ENCODE results near the gene NAALADL2.
"Not testable (repeated sequence)": the region's sequence is repeated elsewhere in the genome, so short reads cannot be mapped to it uniquely, and the experiment has no call there.

NAALADL2 gene

GRCh38 chr3:175082631-175083030, 223.5 kb downstream of the NAALADL2 start:
- no peak for DNase-seq

DNA sequence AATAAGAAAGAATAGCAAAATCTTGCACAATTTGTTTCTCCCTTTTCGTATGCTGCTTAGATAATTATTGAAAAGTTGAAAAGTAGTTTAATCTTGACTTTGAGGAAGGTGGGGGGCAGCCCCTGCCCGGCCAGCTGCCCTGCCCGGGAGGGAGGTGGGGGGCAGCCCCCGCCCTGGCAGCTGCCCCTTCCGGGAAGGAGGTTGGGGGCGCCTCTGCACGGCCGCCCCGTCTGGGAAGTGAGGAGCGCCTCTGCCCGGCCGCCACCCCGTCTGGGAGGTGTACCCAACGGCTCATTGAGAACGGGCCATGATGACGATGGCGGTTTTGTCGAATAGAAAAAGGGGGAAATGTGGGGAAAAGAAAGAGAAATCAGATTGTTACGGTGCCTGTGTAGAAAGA, 228.0 kb downstream of the NAALADL2 start:
- DNase-seq, result not testable (repeated sequence)

DNA sequence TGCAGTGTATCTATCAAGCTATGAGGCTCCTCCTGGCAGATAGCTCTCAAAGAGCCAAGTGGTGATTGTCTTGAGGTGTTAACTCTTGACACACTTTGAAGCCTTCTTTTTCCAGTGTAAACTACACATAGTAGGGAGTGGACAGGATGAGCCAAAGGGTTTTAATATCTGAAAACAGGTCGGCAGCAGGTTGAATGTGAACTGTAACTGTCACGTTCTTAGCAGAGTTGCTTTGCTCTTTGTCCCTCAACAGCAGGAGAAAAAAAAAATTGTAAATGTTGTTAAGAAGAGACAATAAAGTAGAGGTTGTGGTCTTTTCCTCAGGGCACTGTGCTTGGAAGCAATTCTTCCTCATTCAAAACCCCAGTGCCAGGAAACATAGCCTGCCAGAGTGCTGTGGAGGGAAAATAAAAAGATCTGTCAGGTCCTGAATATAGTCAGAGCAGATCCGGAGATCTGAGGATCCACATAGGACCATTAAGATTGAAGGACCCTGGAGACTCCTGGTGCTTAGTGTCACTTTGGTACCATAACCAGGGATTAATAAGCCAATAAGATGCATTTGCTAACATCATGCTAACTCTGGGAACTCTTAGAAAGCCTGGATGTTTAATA, 229.7 kb downstream of the NAALADL2 start:
- DNase-seq, result no peak

DNA sequence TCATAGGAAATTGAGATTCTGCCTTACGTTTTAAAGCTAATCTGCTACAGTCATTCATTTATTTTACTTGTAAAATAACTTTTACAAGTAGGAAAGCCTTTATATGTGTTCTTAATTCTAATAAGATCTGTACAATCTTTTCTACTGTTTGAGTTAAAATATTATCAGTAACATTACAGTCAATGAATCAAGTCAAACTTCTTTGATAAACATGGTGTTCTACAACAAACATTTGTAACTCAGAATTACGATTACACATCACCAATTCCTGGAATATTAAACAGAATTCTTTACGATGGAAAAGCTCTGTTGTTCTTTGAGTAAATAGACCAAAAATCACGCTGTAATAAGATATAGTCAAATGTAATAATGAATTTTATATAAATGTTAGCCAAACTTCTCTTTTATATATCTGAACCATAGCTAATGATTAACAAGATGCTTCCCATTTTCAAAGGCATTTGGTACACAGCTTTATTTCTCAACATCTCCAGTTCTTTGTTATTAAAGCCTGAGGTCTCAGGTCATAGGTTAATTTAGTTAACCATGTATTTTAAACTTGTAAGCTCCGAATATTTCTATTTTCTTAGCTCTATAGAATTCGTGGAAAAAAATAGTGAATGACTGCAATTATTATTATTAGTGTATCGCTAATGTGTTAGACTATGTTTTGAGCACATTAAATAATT, 232.4 kb downstream of the NAALADL2 start:
- no peak for DNase-seq

DNA sequence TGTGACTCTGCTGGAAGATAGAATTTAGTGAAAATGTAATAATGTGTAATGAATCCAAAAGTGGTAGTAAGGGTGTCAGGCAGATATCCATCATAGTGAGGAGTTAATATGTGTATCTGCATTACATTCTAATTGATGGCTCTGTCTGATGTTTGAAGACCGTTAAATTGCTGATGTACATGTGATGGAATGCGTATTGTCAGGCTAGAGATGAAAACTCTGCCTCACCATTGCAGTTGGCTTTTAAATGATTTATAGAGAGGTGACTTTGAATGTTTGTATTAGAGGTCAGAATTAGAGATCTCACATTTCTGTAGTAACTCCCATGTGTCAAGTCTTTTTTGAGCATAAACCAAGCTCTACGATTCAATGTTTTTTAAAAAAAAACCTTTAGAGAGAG, 234.6 kb downstream of the NAALADL2 start:
- DNase-seq, result no peak

DNA sequence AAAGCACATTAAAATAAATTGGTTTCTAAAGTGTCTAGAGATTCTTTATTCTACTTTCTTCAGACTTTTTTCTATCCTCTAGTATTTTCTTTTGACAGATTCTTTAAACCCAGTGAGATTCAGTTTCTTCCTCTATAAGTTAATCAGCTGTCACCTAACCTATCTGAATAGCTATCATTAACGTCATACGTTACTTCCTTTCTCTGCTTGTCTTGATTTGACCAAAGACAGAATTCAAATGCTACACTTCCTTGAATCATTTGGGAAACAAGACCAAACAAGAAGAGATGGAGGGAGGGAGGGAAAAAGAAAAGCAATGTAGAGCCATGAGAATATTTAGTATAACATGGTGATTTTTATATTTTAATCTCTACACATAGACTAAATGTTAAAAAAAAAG, 235.2 kb downstream of the NAALADL2 start:
- no peak for DNase-seq

DNA sequence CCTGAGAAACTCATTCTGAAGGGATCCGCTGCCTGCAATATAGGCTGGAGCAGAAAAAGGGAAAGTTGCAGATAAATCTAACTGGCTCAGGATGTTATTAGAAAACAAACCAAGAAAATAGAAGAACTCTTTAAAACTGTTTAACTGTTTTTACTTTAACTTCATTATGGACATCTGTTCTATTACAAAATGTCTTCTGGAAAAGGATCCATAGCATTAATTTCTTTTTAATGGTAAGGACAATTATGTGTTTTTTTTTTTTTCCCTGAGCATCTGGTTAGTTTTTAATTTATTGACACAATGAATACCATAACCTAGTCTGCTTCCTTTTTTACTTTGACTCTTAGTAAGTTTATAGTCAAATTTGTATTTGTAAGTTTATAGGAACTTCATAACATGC, 239.5 kb downstream of the NAALADL2 start:
- DNase-seq, result no peak

DNA sequence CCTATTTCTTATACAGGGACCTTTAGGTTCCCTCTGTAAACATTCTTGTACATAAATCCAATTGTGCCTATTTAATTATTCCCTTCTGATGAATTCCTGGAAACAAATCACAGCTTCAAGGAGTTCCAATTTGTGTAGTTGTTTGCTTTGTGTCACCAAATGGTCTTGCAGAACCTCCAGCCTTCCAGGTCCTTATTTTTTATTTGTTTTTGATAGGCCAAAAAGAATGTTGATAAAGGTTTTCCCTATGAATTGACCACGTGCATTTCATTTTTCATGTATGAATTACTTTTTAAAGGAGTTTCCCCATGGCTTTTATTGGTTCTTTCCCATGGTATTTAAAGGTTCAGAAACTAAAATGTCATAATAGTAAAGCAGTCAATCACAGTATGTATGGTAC, 243.0 kb downstream of the NAALADL2 start:
- no peak for DNase-seq

DNA sequence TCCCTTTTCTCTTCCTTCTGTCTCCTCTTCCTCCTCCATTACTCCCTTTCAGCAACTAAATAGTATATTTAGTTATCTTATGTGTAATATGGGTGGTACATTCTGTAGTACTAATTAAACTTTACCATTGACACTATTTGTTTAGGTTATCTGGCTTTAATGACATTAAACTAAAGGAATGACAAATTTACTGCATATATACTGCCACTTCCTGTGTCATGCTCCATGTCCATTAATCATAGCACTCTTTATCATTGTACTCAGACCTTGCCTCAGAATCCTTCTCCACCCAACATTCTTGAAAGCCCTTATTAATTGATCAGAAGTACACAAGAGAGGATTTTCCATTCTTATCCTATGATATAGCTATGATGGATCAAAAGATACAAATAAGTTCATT, 244.2 kb downstream of the NAALADL2 start:
- no peak for DNase-seq

DNA sequence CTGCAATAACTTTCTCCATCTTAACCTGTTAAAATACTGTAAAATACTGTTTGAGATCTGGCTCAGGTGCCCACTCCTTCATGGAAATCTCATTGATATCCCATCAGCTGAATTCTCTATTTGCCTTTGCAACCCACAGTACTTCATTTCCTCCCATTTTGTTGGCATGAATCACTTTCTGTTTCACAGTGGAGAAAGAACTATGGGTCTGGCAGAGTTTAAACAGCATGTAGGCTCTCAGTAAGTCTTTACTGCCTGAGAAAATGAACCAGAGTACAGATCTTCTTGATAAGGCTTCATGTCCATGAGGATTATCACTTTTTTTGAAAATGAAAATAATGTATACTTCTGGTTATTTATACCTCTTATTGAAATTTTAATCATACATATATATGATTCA, 245.9 kb downstream of the NAALADL2 start:
- no peak for DNase-seq

DNA sequence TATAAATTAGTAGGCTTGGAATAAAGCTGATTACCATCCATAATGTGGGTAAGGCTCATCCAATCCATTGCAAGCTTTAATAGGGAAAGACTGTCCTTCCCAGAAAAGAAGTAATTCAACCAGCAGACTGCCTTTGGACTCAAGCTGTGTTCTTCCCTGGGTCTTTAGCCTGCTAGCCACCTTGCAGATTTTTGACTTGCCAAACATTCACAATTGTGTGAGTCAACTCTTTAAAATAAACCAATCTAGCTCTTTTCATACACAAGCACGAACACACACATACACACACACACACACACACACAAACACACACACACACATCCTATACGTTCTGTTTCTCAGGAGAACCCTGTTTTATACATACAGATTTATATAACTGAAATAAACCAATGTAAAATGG, 248.1 kb downstream of the NAALADL2 start:
- no peak for DNase-seq

DNA sequence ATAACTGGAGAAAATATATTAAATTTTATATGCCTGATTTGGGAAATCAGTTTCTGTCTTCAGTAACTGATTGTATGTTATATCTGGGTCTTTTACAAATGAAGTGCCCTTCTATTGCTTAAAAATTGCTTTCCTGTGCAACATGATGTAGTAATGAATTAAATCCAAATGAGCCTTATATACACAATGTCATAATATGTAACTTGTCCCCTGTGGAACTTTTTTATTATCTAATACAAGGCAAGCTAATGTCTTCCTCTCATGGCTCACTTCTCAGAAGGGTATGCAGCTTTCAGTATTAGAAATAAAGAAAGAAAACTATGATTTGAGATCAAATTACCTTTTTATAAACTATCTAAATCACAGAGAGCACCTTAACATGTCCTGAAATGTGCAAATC, 248.9 kb downstream of the NAALADL2 start:
- no peak for DNase-seq

GRCh38 chr3:175108613-175109151, 249.5 kb downstream of the NAALADL2 start:
- DNase-seq, result no peak

DNA sequence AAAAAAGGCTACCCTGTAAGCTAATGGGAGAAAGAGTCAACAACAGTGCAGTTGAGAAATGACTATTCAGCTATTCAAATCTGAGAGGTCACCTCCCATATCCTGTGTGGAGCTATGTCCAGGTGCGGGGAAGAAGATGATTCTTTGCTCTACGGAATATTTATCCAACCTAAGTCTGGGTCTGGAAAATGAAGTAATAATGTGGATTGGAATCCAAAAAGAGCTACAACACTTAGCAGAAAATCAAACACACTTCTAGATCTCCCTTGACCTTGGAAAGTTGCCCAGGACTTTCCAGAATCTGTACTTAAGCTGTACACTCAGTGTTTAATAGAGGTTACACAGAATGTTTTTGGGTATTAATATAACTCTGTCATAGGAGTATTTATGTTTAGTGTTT, 251.9 kb downstream of the NAALADL2 start:
- DNase-seq, result no peak

- DNase-seq, result no peak
Observed at GRCh38 chr3:175118382-175118941, 259.3 kb downstream of the NAALADL2 start.

DNA sequence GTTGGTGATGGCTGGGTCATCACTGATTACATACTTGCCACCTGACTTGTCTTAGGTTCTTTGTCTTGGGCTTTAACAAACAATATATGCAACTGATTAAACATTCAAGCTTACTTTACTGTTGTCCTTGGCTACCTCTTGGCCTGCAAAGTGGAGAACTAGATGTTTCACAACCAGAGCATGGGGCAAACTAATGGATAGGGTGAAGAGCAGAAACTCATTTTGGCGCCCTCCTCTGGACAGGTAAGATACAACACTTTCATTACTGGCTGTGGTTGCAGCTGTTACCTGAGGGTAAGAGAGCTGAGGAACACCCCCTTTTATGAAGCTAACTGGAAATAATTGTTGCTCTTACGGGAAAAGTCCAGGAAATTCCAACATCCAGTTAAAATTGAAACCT, 262.1 kb downstream of the NAALADL2 start:
- no peak for DNase-seq

DNA sequence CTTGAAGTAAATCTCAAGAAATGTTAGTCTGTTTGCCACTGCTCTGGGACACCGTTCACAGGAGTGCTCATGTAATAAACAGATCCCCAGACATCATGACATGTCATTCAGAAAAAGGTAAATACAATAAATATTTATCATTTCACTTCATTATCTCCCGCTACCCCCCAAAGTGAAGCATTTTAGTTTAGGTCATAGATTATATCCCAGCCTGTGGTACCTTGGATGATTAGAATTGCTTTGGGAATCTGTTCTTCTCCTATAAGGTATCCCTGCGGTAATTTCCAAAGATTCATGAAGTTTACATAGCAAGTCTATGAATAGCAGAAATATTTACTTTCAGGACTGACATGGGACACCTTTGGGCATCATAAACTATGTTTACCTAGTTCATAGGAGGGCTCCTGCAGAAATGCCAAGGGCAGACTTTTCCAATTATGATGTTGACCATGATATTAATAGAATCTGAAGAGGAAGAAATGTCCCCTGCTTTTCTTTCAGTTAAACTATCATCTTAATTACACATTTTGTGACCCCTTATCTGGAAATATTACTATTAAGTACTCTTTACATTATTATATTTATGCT, 268.0 kb downstream of the NAALADL2 start:
- DNase-seq, result no peak

DNA sequence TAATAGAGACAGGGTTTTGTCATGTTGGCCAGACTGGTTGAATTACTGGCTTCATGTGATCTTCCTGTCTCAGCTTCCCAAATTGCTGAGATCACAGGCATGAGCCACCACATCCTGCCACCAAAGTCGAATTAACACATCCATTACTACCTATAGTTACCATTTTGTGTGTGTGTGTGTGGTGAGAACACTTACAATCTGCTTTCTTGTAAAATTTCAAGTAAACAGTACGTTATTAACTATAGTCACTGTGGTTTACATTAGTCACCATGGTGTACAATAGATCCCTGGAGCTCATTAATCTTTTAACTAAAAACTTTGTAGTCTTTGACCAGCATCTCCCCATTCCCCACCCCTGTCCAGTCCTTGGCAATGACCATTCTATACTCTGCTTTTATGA, 270.0 kb downstream of the NAALADL2 start:
- no peak for DNase-seq

GRCh38 chr3:175129571-175129970, 270.4 kb downstream of the NAALADL2 start:
- DNase-seq, result no peak

GRCh38 chr3:175131866-175132265, 272.7 kb downstream of the NAALADL2 start:
- not testable (repeated sequence) for DNase-seq

- not testable (repeated sequence) for DNase-seq
Observed at GRCh38 chr3:175132706-175133105, 273.6 kb downstream of the NAALADL2 start.

GRCh38 chr3:175144368-175144767, 285.2 kb downstream of the NAALADL2 start:
- DNase-seq, result no peak

- DNase-seq, result no peak
Observed at GRCh38 chr3:175146258-175146657, 287.1 kb downstream of the NAALADL2 start.

DNA sequence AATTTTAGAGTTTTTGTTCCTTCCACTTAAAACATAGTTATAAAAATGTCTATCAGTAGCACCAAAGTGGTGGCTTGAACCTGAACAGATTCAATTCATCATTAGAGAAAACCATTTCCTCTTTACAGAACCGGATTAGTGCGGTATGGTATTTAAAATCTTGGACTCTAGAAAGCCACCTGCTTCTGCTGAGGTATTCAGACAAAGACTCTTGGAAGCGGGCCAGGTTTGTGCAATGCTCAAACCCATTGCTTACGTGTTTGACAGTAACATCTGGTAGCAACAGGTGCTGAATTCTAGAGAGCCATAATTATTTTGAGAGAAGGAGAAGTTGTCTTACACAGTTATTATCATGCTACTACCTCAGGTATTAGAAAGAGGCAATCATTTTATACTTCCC, 290.5 kb downstream of the NAALADL2 start:
- DNase-seq, result peak; percentile 78 to 89

All from NCI-H187 (cell line).